DMS153 treated with DMSO at 0.1 percent for 48 hours (cell line): ENCODE data around the gene ITM2B.
"Not testable (repeated sequence)": the region's sequence is repeated elsewhere in the genome, so short reads cannot be mapped to it uniquely, and the experiment has no call there.

Experiments used
- DNase-seq: peaks from one replicate; lab custom pipeline; 2025; ENCODE audit not compliant: unreplicated experiment; lab: John Stamatoyannopoulos, UW

ITM2B gene

GRCh38 chr13:48233046-48233888 lies at the start of gene ITM2B:
Gene ITM2B, plus strand, starts transcription at chr13:48233206. Its CDS starts 155 bp downstream, at chr13:48233361.
- peak; percentile 46 for DNase-seq

DNA sequence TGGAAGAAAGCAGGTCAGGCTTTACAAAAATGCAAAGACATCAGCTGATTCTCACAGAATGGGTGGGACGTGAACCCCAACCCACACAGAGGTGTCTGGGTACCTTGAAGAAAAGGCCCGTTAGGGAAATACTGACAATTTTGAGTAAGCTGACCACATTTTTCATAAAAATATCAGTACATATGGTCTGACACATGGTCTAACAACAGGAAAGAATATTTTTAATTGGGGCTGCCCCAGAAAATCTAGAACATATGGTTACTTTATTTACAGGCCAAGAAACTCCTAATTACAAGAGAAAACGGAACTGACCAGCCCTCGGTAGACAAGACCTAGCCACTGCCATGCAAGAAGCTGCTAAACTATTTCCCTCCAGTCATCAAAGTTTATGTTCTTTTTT lies 48.7 kb upstream of the ITM2B start:
- DNase-seq = no peak

- DNase-seq = no peak
Measured at GRCh38 chr13:48185018-48185417, 48.0 kb upstream of the ITM2B start.

- no peak for DNase-seq
Measured at GRCh38 chr13:48186722-48187121, 46.3 kb upstream of the ITM2B start.

GRCh38 chr13:48188131-48188530 lies 44.9 kb upstream of the ITM2B start:
- DNase-seq = no peak

DNA sequence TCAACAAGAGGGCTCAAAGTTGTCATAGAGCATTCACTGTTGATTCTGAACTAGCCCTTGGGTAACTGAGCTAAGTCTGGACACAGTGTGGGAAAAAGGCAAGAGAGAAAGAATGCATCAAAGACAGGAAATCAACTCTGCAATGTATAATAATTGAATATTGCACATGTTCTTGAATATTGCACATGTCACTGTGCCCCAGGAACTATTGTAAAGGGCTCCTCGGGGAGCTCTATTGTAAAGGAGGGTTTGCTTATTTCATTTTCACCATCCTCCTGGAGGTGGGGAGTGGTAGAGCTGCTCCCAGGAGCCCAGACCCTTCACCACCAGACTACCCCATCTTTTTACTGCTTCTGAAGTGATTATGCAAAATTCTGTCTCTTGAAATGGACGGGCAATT lies 44.4 kb upstream of the ITM2B start:
- no peak for DNase-seq

- no peak for DNase-seq
Measured at GRCh38 chr13:48189171-48189570, 43.8 kb upstream of the ITM2B start.

- DNase-seq = no peak
Measured at GRCh38 chr13:48192411-48192935, 40.5 kb upstream of the ITM2B start.

DNA sequence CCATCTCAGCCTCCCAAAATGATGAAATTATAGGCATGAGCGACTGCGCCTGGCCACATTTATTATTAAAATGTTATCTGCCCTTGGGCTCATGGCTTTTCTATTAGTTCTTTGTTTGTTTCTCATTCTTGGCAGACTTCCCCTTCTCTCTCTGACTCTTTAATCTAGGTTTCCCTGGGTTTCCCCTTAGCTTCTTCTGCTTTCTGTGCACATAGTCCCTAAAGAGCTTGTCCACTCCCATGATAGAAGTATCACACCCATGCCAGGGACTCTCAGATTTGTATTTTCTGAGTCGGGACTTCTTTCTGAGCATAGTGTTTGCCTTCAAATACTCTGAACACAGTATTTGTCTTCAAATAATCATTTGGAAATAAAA lies 38.6 kb upstream of the ITM2B start:
- no peak for DNase-seq

DNA sequence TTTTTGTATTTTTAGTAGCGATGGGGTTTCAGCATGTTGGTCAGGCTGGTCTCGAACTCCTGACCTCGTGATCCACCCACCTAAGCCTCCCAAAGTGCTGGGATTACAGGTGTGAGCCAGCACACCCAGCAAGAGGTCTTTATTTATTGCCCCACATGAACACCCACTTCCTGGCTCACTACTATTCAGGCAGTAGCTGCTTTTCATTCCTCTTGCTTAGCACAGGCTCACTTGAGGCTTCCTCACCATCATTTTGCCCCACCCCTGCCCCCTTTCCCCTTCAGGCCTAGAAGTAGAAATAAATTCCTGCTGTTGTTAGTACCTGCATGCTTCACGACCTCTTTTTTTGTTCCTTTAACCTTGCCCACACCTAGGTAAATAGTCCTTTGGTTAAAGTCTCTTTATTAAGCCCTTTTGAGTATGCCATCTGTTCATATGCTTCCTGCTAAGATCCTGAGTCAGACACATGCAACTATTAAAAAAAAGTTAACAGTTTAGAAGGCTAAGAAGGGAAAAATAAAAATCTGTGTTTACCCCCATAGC lies 33.5 kb upstream of the ITM2B start:
- DNase-seq = no peak

DNA sequence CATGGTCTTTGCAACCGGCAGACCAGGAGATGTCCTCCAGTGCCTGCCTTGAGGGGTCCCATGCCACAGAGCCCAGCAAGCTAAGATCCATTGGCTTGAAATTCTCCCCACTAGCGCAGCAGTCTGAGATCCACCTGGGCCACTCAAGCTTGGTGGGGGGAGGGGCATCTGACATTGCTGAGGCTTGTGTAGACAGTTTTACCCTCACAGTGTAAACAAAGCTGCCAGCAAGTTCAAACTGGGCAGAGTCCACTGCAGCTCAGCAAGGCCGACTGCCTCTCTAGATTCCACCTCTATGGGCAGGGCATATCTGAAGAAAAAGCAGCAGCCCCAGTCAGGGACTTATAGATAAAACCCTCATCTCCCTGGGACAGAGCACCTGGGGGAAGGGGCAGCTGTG lies 32.0 kb upstream of the ITM2B start:
- no peak for DNase-seq

GRCh38 chr13:48207207-48207606 lies 25.8 kb upstream of the ITM2B start:
- not testable (repeated sequence) for DNase-seq

DNA sequence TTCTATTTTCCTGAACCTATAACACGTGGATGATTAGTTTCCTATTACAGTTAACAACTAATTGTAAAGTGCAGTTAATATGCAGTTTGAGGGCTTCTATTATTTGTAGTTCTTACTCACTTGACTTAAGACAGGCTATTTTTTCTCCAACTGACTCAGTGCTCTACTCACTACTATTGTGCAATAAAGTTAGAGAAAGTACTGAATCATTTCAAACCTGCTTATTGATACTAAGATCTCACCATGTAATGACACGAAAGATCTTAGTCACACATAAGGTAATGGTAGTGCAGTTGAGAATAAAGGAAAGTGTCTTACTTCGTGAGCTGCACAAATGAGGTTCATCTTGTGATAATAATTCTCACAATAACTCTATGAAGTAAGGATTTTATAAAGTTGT lies 22.8 kb upstream of the ITM2B start:
- DNase-seq = no peak

DNA sequence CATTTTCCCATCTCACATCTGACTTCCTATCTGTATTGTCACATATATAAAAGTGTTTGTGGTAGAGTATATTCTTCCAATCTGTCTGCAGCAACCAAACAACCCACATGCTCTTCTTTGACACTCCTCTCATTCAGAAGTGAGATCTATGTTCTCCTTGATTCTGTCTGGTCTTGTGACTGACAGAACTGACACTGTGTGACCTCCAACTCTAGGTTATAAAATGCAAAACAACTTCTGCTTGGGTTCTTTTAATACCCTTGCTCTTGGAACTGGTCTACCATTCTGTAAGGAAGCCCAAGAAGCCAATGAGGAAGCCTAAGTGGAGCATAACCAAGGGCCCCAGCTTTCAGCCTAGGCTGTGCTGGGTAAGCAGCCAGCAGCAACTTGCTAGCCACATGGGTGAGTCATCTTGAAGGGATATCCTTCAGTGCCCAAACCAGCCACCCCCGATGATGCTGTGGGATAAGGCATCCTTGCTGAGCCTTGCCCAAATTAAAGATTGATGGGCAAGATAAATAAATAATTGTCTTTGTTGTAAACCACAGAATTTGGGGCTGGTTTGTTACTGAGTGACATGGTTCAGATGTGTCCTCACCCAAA lies 18.4 kb upstream of the ITM2B start:
- no peak for DNase-seq

DNA sequence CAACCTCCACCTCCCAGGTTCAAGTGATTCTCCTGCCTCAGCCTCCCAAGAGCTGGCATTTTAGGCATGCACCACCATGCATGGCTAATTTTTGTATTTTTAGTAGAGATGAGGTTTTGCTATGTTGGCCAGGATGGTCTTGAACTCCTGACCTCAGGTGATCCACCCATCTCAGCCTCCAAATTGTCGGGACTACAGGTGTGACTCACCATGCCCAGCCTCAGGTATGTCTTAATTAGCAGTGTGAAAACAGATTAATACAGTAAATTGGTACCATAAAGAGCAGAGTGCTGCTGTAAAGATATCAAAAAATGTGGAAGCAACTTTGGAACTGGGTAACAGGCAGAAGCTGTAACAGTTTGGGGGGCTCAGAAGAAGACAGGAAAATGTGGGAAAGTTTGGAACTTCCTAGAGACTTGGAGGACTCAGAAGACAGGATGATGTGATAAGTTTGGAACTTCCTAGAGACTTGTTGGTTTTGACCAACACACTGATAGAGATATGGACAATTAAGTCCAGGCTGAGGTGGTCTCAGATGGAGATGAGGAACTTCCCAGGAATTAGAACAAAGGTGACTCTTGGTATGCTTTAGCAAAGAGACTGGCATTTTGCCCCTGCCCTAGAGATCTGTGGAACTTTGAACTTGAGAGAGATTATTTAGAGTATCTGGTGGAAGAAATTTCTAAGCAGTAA lies 17.3 kb upstream of the ITM2B start:
- not testable (repeated sequence) for DNase-seq

DNA sequence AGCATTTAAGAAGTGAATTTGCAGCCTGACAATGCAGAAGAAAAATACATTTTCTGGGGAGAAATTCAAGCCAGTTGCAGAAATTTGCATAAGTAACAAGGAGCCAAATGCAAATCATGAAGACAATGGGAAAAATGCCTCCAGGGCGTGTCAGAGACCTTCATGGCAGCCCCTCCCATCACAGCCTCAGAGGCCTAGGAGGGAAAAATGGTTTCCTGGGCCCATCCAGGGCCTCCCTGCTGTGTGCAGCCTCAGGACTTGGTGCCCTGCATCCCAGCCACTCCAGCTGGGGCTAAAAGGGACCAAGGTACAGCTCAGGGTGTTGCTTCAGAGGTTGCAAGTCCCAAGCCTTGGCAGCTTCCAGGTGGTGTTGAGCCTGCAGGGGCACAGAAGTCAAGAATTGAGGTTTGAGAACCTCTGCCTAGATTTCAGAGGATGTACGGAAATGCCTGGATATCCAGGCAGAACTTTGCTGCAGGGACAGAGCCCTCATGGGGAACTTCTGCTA lies 16.7 kb upstream of the ITM2B start:
- DNase-seq = no peak

DNA sequence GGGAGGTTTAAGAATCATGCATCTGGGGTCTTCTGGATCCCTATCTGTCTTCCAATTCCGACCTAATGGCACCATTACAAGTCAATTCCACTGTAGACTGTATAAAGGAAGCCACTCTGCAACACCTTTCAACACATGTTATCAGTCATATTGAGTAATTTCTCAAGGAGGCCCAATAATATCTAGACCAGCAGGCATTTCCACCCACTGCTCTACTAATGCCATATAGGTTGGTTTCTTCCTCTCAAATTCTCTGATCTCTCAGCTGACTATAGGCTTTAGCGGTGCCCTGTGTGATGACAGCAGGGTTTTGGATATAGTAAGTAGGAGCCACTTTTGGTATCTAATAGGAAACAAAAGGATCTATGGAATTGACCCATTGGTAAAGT lies 12.4 kb upstream of the ITM2B start:
- DNase-seq = no peak

DNA sequence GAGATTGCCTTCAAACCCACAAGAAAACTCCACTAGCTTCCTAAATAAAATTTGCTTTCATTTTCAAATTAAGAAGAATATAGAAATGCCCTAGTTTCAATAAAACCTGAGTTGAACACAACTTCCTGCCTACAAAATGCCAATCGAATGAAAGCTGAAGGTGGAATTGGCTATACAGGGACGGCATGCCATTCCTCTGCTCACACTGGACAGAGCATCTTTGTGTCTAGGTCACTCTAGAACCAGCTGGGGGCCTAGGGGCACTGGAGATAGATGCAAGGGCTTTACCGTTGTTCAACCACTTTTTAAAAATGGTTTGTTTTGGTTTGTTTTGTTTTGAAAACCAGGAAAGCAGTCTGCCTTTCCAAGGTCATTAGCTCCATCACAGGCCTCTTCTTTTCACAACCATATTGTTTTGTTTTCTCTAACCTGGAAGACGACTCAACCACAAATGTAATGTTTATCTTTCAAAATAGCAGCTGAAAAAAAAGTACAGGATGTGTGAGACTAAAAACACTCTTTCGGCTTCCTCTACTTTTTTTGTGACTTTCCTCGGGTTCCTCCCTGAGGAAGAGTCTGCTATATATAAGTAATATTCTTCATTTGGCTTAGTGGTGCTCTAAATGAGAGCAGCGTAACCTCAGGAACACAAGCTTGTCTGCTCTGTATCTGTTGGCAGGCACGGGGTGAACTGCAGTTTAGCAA lies 11.9 kb upstream of the ITM2B start:
- no peak for DNase-seq

- no peak for DNase-seq
Measured at GRCh38 chr13:48221686-48222187, 11.3 kb upstream of the ITM2B start.
